H1 (cell line): Measurements from ENCODE around the gene UBASH3B. TPM values are rescaled to one million over a fixed set of nuclear protein-coding genes. Genes with fewer than 3 reads are reported as not detected.

Experiments
- CTCF ChIA-PET: fragments of 300-600 bp; sonication (Branson Sonifier 250); formaldehyde crosslinking; loops from one replicate; lab custom pipeline; 2021; ENCODE audit not compliant: partially characterized antibody; lab: Charles Lee
- POLR2A ChIA-PET: fragments of 300-600 bp; sonication (Branson Sonifier 250); formaldehyde crosslinking; loops from one replicate; lab custom pipeline; 2021; ENCODE audit warnings: inconsistent platforms; ENCODE audit not compliant: partially characterized antibody; lab: Charles Lee
- DNase-seq, 2 experiments: peaks; one replicate each; pipeline versions ENCODE4 v3.0.0 to v3.0.0-alpha.2; 2010 to 2022; ENCODE audit warnings: low spot score in 2 of 2, low read depth in 1 of 2, mixed read lengths in 1 of 2
- FAIRE-seq: peaks from 2 replicates; lab custom pipeline; 2011; peaks lifted over from hg19 to GRCh38; lab: Jason Lieb, UNC
- H2AFZ ChIP-seq: 2 replicates; pipeline ENCODE4 v1.8.1; 2012; ENCODE audit warnings: low read length, inconsistent platforms
- H2AK5ac ChIP-seq: 2 replicates; pipeline ENCODE4 v1.6.1; 2013; ENCODE audit warnings: low read depth, low read length
- H2BK120ac ChIP-seq: replicated peaks from 2 replicates; pipeline ENCODE3; 2013; ENCODE audit warnings: low read depth, low read length, inconsistent platforms
- H2BK12ac ChIP-seq: 2 replicates; pipeline ENCODE4 v1.6.1; 2013; ENCODE audit warnings: low read depth, low read length
- H2BK15ac ChIP-seq: 2 replicates; pipeline ENCODE4 v1.6.1; 2013; ENCODE audit warnings: low read length
- H2BK20ac ChIP-seq: 2 replicates; pipeline ENCODE4 v1.6.1; 2013; ENCODE audit warnings: low read length
- H2BK5ac ChIP-seq: 2 replicates; pipeline ENCODE4 v1.6.1; 2013; ENCODE audit warnings: low read depth, low read length
- H3K14ac ChIP-seq: 2 replicates; pipeline ENCODE4 v1.6.1; 2013; ENCODE audit warnings: inconsistent platforms; ENCODE audit not compliant: insufficient read length
- H3K18ac ChIP-seq: 2 replicates; pipeline ENCODE4 v1.6.1; 2013; ENCODE audit warnings: low read length; ENCODE audit errors: extremely low read depth
- H3K23ac ChIP-seq: 2 replicates; pipeline ENCODE4 v1.6.1; 2013; ENCODE audit warnings: inconsistent platforms; ENCODE audit not compliant: insufficient read length
- H3K23me2 ChIP-seq: 2 replicates; pipeline ENCODE4 v1.6.1; 2013; ENCODE audit warnings: low read depth, low read length
- H3K27ac ChIP-seq: 2 replicates; pipeline ENCODE4 v1.6.1; 2011; ENCODE audit warnings: low read depth, low read length, inconsistent platforms
- H3K27me3 ChIP-seq, 4 experiments: replicated peaks in 1 of 4; 1 replicate in 1 of 4; 2 replicates in 3 of 4; pipeline versions ENCODE4 v1.6.1 to v1.8.1; 2011 to 2013; ENCODE audit warnings: low read length in 3 of 4, mild to moderate bottlenecking in 3 of 4, inconsistent platforms in 2 of 4, mixed read lengths in 2 of 4, moderate library complexity in 1 of 4; ENCODE audit not compliant: control insufficient read depth in 3 of 4, insufficient read depth in 3 of 4; ENCODE audit errors: extremely low read depth in 1 of 4
- H3K36me3 ChIP-seq, 4 experiments: 2 replicates each; pipeline versions ENCODE4 v1.6.1 to v1.8.1; 2011 to 2013; ENCODE audit warnings: mild to moderate bottlenecking in 4 of 4, low read length in 3 of 4, moderate library complexity in 2 of 4, control low read depth in 1 of 4, inconsistent platforms in 1 of 4; ENCODE audit not compliant: insufficient read depth in 4 of 4, control insufficient read depth in 2 of 4
- H3K4ac ChIP-seq: replicated peaks from 2 replicates; pipeline ENCODE3; 2013; ENCODE audit warnings: low read length, low read depth, mixed read lengths, inconsistent platforms; ENCODE audit not compliant: insufficient read length
- H3K4me1 ChIP-seq, 4 experiments: replicated peaks in 1 of 4; 1 replicate in 1 of 4; 2 replicates in 3 of 4; pipeline versions ENCODE4 v1.6.1 to v1.8.1; 2011 to 2013; ENCODE audit warnings: low read length in 3 of 4, inconsistent platforms in 2 of 4, mixed read lengths in 1 of 4; ENCODE audit not compliant: insufficient read depth in 4 of 4, control insufficient read depth in 3 of 4
- H3K4me2 ChIP-seq, 2 experiments: 2 replicates each; pipeline versions ENCODE4 v1.6.1 to v1.8.1; 2011 to 2013; ENCODE audit warnings: low read depth in 2 of 2, low read length in 2 of 2, control low read depth in 1 of 2, inconsistent platforms in 1 of 2, mild to moderate bottlenecking in 1 of 2; ENCODE audit not compliant: insufficient read depth in 1 of 2
- H3K4me3 ChIP-seq, 4 experiments: fragments of 200-600, 300-600 bp in 1 of 4; sonication (generic), shearing (Covaris generic), sonication (Bioruptor Twin) in 1 of 4; 2 replicates each; pipeline versions ENCODE4 v1.5.1 to v1.8.1; 2011 to 2016; ENCODE audit warnings: low read length in 4 of 4, low read depth in 3 of 4, control low read depth in 2 of 4, inconsistent platforms in 2 of 4, mild to moderate bottlenecking in 2 of 4, mixed read lengths in 1 of 4, moderate library complexity in 1 of 4; ENCODE audit not compliant: insufficient read depth in 2 of 4; ENCODE audit errors: extremely low read depth in 1 of 4
- H3K56ac ChIP-seq: replicated peaks from 2 replicates; pipeline ENCODE3; 2013; ENCODE audit warnings: low read depth, mild to moderate bottlenecking, mixed read lengths, low read length, inconsistent platforms; ENCODE audit not compliant: insufficient read length
- H3K79me1 ChIP-seq: 2 replicates; pipeline ENCODE4 v1.6.1; 2013; ENCODE audit warnings: low read depth, low read length, control low read depth
- H3K79me2 ChIP-seq, 2 experiments: 2 replicates each; pipeline versions ENCODE4 v1.6.1 to v1.8.1; 2012 to 2013; ENCODE audit warnings: low read length in 2 of 2, mild to moderate bottlenecking in 2 of 2, inconsistent platforms in 1 of 2; ENCODE audit not compliant: insufficient read depth in 2 of 2, control insufficient read depth in 1 of 2
- H3K9ac ChIP-seq, 4 experiments: replicated peaks in 1 of 4; 1 replicate in 1 of 4; 2 replicates in 3 of 4; pipeline versions ENCODE4 v1.6.1 to v1.8.1; 2011 to 2013; ENCODE audit warnings: low read depth in 3 of 4, low read length in 3 of 4, control low read depth in 2 of 4, mild to moderate bottlenecking in 2 of 4, moderate library complexity in 2 of 4, inconsistent platforms in 1 of 4; ENCODE audit errors: extremely low read depth in 1 of 4
- H3K9me3 ChIP-seq, 2 experiments: 2 replicates each; pipeline versions ENCODE4 v1.6.1 to v1.8.1; 2012 to 2013; ENCODE audit warnings: mild to moderate bottlenecking in 2 of 2, moderate library complexity in 2 of 2, control low read depth in 1 of 2, inconsistent platforms in 1 of 2, low read depth in 1 of 2, low read length in 1 of 2, mixed read lengths in 1 of 2; ENCODE audit not compliant: insufficient read depth in 2 of 2
- H4K20me1 ChIP-seq, 2 experiments: replicated peaks in 1 of 2; 2 replicates each; pipeline versions ENCODE3 to v1.8.1; 2011 to 2013; ENCODE audit warnings: inconsistent platforms in 2 of 2, low read length in 2 of 2, mild to moderate bottlenecking in 1 of 2; ENCODE audit not compliant: insufficient read depth in 2 of 2, control insufficient read depth in 1 of 2
- H4K5ac ChIP-seq: 2 replicates; pipeline ENCODE4 v1.6.1; 2013; ENCODE audit warnings: low read length, low read depth, mixed read lengths, inconsistent platforms; ENCODE audit not compliant: insufficient read length
- H4K8ac ChIP-seq: 2 replicates; pipeline ENCODE4 v1.8.0; 2013; ENCODE audit warnings: mild to moderate bottlenecking, moderate library complexity, low read length, inconsistent platforms; ENCODE audit not compliant: insufficient read depth; ENCODE audit errors: extremely low read depth
- H4K91ac ChIP-seq: replicated peaks from 2 replicates; pipeline ENCODE3; 2013; ENCODE audit warnings: low read length, mixed read lengths, inconsistent platforms; ENCODE audit not compliant: insufficient read length
- EGR1 ChIP-seq: IDR thresholded peaks from 2 replicates; pipeline ENCODE4 v1.6.1; 2011; ENCODE audit warnings: low read depth, low read length, borderline replicate concordance
- GTF2F1 ChIP-seq: IDR thresholded peaks from 2 replicates; pipeline ENCODE4 v1.6.1; 2012; ENCODE audit warnings: low read depth, low read length, improper control_type of control experiment, borderline replicate concordance
- POU5F1 ChIP-seq: IDR thresholded peaks from 2 replicates; pipeline ENCODE4 v1.6.1; 2011; ENCODE audit warnings: low read depth, mild to moderate bottlenecking, low read length, moderate library complexity
- RAD21 ChIP-seq, 2 experiments: IDR thresholded peaks in 1 of 2; conservative IDR thresholded peaks in 1 of 2; 2 replicates each; pipeline ENCODE4 v1.6.1; 2011; ENCODE audit warnings: low read depth in 2 of 2, low read length in 2 of 2, improper control_type of control experiment in 1 of 2, inconsistent platforms in 1 of 2, mild to moderate bottlenecking in 1 of 2, moderate library complexity in 1 of 2
- SP1 ChIP-seq: IDR thresholded peaks from 2 replicates; pipeline ENCODE4 v1.6.1; 2011; ENCODE audit warnings: low read depth, low read length
- SP4 ChIP-seq: IDR thresholded peaks from 2 replicates; pipeline ENCODE4 v1.6.1; 2012; ENCODE audit warnings: low read length, inconsistent platforms
- WGBS, 2 experiments: shearing (Covaris generic) in 1 of 2; methylation state at CpG; one replicate each; pipeline versions ENCODE4 v1.1.6 to v1.1.7; 2013 to 2015; ENCODE audit warnings: low lambda C conversion rate in 2 of 2, mixed read lengths in 2 of 2, inconsistent platforms in 1 of 2, low coverage in 1 of 2, missing lambda C conversion rate in 1 of 2; ENCODE audit not compliant: insufficient replicate concordance in 2 of 2, insufficient coverage in 1 of 2, insufficient read length in 1 of 2; ENCODE audit errors: extremely low coverage in 1 of 2, missing lambda C conversion rate in 1 of 2; 5-methylcytosine and 5-hydroxymethylcytosine counted together
- polyA plus RNA-seq, 7 experiments: library from polyadenylated mRNA; depleted of rRNA in 3 of 7; stranded (reverse) in 5 of 7; unstranded in 2 of 7; fragments of >200 nt in 5 of 7; fragments of 200-250 nt in 2 of 7; gene quantifications; 1 replicate in 5 of 7; 2 replicates in 1 of 7; 4 replicates in 1 of 7; pipeline versions ENCODE4 v1.2.1 to v1.2.3, GENCODE V29; 2011 to 2013; ENCODE audit warnings: missing spikeins in 2 of 7, mixed read lengths in 2 of 7
- total RNA-seq: library from RNA; stranded (reverse); fragmentation: NEBNext Ultra II Directional; extraction: Animal tissue kit (Norgen Biotek cat#: 25700); gene quantifications from 2 replicates; pipeline ENCODE4 v1.2.1, GENCODE V29; 2021

Gene UBASH3B
- total and polyA plus RNA-seq, 2 of the 8 experiments (the other 6 are each of a cell fraction or from before 2014, with no cell fraction given), result 7.5 to 9.5 TPM

GRCh38 chr11:122746050-122746478, 90.5 kb downstream of the UBASH3B start:
- H2BK5ac ChIP-seq, result no peak overlapping the region
- H3K9ac ChIP-seq, result no peak overlapping the region
- H4K20me1 ChIP-seq, result peaks cover 0 to 5% of the 10 kb centered on the region in 2 experiments
- no peaks in the 10 kb centered on the region; a peak in 1 of 4 replicates for H3K79me2 ChIP-seq
- H3K56ac ChIP-seq, result no peak overlapping the region
- H4K91ac ChIP-seq, result no peak overlapping the region
- no peak overlapping the region for H3K23ac ChIP-seq
- no peak for FAIRE-seq
- H3K4ac ChIP-seq, result no peak overlapping the region
- no peak for DNase-seq
- CTCF ChIA-PET, result interaction anchor here (0.7 to 4.8 kb wide), 14 partner anchors 9 to 308 kb away, joined by 3 to 33 read pairs (median 4); partner anchors contain the start of gene UBASH3B
- no peak overlapping the region for H2BK20ac ChIP-seq
- H3K23me2 ChIP-seq, result no peaks in the 10 kb centered on the region
- no peak overlapping the region for H2BK120ac ChIP-seq
- H2BK12ac ChIP-seq, result no peak overlapping the region
- no peaks in the 10 kb centered on the region for H3K79me1 ChIP-seq
- H3K9me3 ChIP-seq, result no peaks in the 10 kb centered on the region
- H3K4me3 ChIP-seq, result no peak overlapping the region
- POLR2A ChIA-PET, result no interaction called here
- H3K18ac ChIP-seq, result no peak overlapping the region
- peaks cover 0 to 2% (median 0%) of the 10 kb centered on the region in 4 experiments; a peak in 1 of 7 replicates for H3K4me1 ChIP-seq
- H2AK5ac ChIP-seq, result no peak overlapping the region; the same call in 1 of the 2 replicates
- H3K14ac ChIP-seq, result no peak overlapping the region
- H4K8ac ChIP-seq, result no peak overlapping the region
- no peak overlapping the region for H4K5ac ChIP-seq
- no peak overlapping the region for H2AFZ ChIP-seq
- H3K36me3 ChIP-seq, result no peaks in the 10 kb centered on the region
- no peak overlapping the region for H3K27ac ChIP-seq
- no peak overlapping the region for H3K4me2 ChIP-seq
- H2BK15ac ChIP-seq, result no peak overlapping the region
- 83% methylated on average over 13 of the region's 13 CpGs; no CpG with 5 or more reads in 1 of the 2 experiments for WGBS, 2 experiments
- TF ChIP-seq SP1 (no peak), EGR1 (no peak), POU5F1 (no peak), SP4 (no peak), GTF2F1 (no peak), RAD21 (IDR thresholded peaks at IDR 0.05 in 1 of 2, conservative IDR thresholded peaks at IDR 0.05 in 1 of 2; ENCODE audit: low read depth in 2 of 2, low read length in 2 of 2) (no peak)
- peaks cover 0 to 6% (median 0%) of the 10 kb centered on the region in 4 experiments; a peak in 1 of 7 replicates for H3K27me3 ChIP-seq
